GM21529 (cell line): Measurements from ENCODE around the gene MID1.

Source experiments
- ATAC-seq: cut with Tn5 transposase; IDR thresholded peaks from one replicate; pipeline ENCODE4 v1.9.1; 2021; ENCODE audit not compliant: unreplicated experiment

The MID1 gene

DNA sequence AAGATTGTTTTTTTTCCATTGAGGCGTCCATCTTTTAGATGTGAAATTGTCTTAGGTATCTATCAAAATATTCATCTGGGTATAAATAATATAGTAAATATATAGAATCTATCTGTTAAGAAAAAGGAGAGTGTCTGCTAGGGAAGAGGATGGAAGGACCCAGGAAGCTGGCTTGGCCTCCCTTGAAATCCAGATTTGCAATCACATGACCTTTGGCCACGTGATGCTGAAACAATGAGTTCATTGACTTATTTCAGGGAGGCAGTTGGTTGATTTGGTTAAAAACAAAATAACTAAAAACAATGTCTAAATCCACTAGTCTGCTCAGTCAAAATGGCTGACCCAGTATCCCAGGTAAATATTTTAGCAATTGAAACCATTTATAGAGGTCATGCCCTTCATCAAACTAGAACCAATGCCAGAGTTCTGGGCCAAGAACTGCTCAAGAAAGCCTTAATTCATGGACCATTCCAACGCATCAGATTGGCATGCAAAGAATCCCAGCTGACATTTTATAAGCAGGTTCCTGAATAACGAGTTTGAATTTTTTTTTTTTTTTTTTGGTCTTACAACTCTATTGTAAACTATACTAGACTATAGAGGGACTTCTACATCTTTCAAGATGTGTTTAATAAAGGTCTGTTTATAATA lies 172.7 kb downstream of the MID1 start:
- no peak for ATAC-seq

DNA sequence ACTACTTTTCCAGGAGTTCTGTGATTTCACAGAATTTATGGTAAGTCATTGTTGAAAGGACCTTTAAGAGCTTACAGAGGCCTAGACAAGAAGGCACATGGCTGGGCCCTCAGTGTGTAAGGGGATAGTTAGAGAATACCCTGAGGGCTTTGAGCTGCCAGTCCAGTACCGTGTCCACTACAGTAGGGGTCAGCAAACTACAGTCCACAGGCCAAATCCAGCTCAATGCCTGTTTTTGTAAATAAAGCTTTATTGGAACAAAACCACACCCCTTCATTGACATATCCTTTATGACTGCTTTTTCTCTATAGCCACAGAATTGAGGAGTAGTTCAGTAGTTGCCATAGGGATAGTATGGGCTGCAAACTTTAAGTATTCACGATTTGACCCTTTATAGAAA lies 176.2 kb downstream of the MID1 start:
- no peak for ATAC-seq

DNA sequence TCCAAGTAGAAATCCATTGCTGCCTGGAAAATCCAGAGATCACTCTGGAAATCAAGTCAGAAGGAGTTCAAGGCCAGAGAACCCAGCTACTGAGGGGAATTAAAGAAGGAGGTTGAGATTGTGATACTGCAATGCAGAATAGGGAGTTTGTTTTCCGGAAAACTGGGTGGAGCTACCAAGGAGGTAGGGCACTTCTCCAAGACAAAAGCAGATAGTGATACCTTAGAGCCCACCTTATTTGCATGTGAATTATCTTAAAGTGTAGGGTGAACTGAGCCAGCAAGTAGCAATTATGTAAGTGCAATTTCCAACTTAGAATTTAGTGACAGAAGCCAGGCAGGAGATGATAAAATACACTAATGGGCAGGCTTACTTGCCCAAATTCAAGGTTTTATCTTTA lies 178.9 kb downstream of the MID1 start:
- no peak for ATAC-seq

DNA sequence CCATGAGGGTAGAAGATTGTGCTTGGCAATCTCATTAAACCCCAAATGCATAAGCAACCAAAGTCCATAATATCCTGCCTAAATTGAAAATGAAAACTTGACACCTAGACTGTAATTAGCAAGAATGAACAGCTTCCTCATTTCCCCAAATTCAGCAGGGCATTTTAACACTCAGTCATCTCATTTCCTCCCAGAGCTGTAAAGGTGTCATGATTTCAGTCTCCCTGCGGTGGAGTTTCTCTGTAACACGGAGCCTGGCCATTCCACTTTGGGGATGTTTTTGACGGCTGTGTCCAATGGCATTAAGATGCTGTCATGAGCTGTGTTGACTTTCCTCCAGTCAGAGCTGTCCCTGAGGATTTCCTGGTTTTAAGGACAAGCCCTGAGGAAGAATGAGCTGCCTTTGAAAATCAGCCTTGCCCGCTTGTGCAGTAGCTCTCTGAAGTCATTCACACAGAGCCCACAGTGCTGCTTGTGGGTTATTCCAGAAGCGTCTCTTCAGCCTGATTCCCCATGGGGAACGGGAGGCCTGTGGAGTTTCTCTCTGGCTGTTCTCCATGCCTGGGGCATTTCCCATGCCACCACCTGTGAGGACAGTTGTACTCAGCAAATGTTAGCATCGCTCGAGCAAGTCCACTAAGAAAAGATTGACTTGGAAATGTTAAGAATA lies 187.0 kb downstream of the MID1 start:
- no peak for ATAC-seq

DNA sequence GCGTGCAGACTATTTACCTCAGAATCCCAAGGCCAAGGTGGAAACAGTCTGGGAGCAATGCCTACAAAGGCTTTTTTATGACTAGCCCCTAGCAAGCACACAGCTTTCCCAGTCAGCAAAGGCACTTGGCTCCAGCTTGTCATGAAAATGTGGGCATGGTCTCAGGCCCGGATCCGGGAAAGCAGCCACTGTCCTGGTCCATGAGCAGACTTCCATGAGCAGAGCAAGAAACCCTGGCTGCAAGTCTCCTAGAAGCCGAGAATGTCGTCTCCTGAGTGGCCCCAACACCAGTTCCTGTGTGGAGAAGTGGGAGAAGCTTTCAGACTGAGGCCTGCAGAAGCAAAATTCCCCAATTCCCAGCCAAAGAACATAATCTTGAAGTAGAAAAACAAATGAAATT lies 190.5 kb downstream of the MID1 start:
- ATAC-seq: no peak

DNA sequence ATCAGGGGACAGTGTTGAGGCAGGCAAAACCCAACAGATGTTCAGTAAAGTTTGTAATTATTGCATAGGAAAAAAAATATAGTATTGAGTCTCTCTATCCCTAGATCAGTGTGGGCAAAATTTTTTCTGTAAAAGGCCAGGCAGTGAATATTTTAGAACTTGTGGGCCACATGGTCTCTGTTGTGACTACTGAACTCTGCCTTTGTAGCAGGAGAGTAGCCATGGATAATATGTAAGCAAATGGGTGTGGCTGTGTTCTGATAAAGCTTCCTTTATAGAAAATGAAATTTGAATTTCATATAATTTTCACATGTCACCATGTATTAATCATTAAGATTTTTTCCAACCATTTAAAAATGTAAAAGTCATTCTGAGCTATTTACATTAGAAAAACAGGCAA lies 193.1 kb downstream of the MID1 start:
- no peak for ATAC-seq

DNA sequence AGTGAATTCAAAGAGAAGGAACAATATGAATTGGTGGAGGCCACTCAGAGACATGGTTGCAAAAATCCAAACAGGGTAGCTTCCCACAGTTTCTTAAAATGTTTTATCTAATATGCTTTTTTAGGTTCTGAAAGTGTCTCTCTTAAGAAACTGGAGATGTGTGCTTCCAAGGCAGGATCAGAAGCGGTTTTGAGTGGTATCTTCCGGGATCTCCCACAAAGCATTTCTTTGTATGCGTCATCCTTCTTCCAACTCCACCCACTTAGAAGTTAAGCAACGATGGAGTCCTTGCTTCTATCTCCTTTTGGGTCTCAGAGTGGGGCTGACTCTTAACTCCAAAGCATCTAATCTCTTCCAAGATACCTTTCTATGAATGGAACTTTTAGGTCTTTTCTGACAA lies 196.7 kb downstream of the MID1 start:
- ATAC-seq: no peak

DNA sequence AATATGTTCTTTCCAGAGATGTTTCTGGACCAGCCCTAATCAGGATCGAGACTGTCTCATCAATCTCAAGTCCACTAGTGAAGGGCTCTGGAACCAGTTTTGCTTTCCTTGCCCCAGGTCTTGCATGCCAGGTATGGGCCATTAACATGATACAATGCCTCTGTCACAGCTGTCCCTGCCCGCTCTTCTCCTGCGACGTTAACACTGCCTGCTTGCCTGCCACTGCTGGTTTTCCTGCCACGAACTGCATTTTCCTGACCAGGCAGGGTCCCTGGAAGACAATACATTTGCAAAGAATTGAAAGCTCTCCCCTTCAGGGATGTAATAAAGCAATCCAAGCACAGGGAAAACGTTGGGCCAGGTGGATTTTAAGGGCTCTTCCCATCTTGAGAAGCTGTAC lies 200.3 kb downstream of the MID1 start:
- no peak for ATAC-seq

DNA sequence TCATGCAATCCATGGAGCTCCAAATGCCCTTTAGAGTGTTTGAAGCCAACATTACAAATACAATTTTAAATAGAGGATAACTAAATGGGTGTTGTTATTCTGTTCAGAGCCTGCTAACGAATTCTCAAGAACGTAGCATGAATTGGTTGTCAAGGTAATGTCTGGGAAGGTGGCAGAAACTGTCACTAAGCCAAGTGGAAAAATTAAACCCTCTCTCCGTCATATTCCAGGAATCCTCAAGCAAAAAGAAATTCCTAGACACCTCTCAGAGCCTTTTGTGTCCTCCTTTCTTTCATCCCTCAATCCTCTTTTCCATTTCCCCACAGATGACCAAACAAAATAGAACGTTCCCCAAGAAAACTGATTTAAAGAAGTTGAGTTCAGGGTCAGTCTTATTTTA lies 204.0 kb downstream of the MID1 start:
- no peak for ATAC-seq

DNA sequence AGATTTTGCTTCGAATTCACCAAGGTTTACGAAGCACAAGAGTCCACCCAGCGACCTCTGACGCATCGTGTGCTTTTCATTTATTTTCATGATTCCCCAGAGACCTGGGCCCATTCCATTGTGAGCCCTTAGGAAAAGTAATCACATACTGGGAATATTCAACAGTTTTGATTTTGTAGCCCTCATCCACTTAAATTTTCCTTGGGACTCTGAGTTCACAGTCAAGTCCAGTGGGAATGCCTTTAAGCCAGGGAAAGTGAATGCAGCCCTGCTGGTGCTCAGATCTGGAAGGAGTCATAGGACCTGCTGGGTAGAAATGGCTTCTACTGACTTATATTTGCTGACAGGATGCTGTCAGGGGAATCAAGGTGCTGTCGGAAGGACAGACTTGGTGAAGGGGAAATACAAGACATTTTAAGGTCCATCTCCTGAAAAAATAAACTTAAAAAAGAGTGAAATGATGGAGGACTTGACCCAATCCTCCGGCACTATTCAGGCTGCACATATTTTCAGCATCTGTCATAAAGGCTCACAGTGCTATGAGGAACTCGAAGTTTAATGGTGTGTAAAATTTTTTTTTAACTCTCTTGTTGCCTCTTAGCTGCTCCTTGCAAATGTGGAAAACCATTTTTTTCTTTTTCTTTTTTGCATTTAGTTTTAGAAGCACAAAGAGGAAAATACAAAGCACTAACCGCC lies 204.9 kb downstream of the MID1 start:
- ATAC-seq: no peak

DNA sequence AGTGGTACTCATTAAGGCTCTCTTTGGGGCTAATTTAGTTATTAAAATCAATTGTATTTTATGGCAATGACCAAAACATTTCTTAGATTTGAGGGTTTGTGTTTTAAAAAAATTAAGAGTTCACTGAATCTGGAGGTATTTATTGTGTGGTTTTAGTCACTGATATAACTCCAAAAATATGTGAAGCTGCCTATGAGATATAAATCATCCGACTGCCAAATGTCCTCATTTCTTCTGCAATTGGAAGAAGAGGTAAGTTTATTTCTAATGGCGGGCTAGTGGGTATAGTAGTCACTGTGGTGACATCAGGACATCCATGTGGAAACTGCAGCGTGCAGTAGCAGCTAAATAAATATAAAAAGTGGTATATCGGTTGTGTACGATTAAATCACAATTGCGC lies 205.5 kb downstream of the MID1 start:
- ATAC-seq: no peak

DNA sequence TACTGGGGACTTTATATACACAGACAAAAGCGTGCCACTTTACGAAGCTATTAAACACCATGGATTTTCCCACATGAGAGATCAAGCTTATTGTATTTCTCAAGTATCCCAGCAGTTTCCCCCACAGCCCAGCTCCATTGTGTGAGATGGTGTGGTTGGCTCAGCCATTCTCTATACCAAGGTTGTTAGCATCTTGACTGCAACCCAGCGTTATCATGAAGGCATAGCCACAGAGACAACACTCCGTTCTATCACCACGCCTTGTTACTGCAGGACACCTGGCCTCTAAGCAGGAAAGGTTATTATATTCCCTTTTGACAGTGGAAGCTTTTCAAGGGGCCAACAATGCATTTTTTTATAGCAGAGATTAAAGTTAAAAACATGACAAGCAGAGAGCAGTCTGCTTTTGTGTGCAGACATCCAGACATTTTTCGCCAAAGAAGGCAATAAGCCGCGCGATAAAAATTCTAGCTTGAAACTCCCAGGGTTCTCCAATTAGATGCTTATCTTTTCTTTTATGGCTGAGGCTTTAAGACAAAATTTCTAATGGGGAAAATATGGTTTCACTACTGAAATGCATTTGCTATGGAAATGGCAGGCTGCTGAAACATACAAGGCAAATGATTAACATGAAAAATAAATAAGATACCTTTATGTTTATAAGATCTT lies 206.1 kb downstream of the MID1 start:
- ATAC-seq: no peak

DNA sequence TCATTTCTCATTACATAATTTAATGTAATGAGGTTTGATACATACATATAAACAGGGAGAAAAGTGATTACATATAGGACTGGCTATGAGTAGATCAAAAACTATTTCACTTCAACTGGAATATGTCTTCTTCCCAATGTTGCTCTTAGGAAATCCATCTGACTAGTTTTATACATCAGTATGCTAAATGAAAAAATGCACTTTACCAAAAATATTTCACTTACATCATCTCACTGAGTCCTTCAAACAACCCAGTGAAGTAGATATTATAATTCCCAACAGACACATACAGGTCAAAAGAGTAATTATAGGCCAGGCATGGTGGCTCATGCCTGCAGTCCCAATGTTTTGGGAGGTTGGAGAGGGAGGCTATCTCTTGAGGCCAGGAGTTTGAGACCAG lies 215.9 kb downstream of the MID1 start:
- ATAC-seq: no peak

DNA sequence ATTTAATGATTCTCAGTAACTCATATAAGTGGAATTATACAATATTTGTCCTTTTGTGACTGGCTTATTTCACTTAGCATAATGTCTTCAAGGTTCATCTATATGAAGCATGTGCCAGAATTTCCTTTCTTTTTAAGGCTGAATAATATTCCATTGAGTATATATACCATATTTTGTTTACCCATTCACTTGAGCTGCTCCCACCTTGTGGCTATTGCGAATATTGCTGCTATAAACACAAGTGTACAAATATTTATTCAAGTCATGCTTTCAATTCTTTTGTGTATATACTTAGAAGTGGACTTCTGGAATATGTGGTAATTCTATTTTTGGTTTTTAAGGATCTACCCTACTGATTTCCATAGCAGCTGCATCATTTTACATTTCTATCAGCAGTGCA lies 219.1 kb downstream of the MID1 start:
- no peak for ATAC-seq

DNA sequence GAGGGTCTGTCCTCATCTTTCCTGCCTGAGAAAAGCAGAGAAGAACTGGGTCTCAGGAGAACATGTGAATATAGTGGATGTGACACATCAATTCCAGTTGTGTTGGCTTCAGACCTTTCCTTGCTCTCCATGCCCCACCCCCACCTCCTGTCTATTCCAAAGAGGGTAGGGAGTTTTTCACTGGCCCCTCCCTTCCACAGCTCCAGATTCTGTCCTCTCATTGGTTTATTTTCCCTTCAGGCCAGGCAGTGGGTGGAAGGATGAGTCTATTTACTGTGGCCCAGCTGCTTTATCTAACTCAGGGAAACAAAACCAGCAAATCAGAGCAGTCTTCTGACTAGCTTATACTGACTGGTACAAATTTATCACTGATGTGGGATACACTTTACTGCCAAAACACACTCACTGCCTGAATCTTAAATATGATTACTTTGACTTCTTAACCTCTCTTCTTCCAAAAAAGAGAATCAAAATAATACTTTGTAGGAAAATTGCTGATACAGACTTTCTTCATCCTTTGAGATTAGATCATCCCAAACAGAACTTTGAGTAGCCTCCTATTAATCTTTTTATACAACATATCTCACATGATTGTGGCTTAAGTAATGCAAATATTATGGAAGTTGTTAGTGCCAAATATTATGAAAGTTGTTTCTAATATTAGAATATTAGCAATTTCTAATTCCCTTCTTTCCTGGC lies 221.2 kb downstream of the MID1 start:
- ATAC-seq: no peak

DNA sequence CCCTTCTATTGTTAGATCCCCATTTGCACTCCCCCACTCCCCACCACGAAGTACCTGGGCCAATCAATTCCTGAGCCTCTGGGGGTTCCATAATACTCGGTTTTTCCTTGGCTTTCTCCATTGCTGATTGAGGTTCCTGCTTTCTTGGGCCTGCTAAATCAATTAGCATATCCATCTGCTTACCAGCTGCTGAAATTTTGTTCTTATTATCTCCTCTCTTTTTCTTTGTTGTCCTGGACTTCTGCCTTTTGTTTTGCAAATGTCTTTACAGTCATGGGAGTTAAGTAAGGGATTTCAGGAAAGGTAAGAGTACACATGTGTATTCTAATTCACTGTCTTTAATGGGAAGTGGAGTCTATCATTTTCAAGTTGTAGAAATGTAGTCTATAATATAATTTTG lies 222.2 kb downstream of the MID1 start:
- ATAC-seq: no peak

DNA sequence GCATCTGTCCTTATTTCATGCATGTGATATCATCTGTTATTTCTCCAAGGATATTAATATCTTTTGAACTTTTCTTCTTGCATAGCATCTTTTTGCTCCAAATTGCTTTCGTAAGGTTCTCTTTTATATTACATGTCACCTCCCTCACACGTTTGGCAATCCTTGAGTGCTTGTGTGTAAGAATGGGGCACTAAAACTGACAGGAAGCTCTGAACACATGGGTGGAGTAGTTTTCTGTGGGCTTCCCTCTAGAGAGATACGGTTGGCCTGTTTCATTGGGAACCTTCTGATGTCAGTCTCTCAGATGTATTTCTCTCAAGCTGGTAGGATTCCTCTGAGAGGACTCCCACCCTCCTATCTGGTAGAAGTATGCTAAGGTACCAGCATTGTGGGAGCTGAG lies 223.0 kb downstream of the MID1 start:
- ATAC-seq: no peak

DNA sequence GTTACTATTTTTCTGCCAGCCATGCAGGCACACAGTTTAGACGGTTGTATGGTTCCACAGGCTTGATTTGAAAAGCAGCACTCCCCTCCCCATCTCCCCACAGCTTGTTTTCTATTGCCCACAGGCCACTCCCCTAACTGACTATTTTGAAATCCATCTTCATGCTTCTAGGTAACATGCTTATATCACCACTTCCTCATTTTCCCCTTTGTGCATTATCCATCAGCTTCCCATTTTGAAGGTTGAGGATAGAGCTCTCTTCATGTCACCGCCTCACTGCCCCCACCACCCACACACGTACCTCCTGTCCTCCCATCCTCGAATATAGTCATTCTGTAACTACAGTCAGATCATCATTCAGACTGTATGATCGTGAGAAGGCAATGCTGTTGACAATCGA lies 224.7 kb downstream of the MID1 start:
- ATAC-seq: no peak
